ENCODE measurements around the gene DNAAF2.

- TF ChIP-seq CTCF (IDR thresholded peaks at IDR 0.05; ENCODE audit: insufficient read depth, low read length, poor library complexity, severe bottlenecking) (no peak), EZH2phosphoT487 (conservative IDR thresholded peaks at IDR 0.05; ENCODE audit: low read length) (no peak)
Observed at GRCh38 chr14:49641697-49642129, 6.7 kb upstream of the DNAAF2 start.
